ENCODE measurements around the gene ATAD1.
"Not testable (repeated sequence)": the region's sequence is repeated elsewhere in the genome, so short reads cannot be mapped to it uniquely, and the experiment has no call there.

ATAD1 gene

GRCh38 chr10:87801813-87802435 lies 16.1 kb downstream of the ATAD1 start:
- not testable (repeated sequence) for DNase-seq (ENCODE audit: low spot score)

- DNase-seq (ENCODE audit: low spot score) = no peak
Measured at GRCh38 chr10:87799860-87800259, 18.2 kb downstream of the ATAD1 start.

GRCh38 chr10:87798082-87798481 lies 19.9 kb downstream of the ATAD1 start:
- no peak for DNase-seq (ENCODE audit: low spot score)

- no peak for DNase-seq (ENCODE audit: low spot score)
Measured at GRCh38 chr10:87794285-87794684, 23.7 kb downstream of the ATAD1 start.

- no peak for DNase-seq (ENCODE audit: low spot score)
Measured at GRCh38 chr10:87790185-87790584, 27.8 kb downstream of the ATAD1 start.

GRCh38 chr10:87786421-87786820 lies 31.6 kb downstream of the ATAD1 start:
- DNase-seq (ENCODE audit: low spot score) = no peak

- peak; percentile 49 for DNase-seq (ENCODE audit: low spot score)
Measured at GRCh38 chr10:87782721-87783120, 35.3 kb downstream of the ATAD1 start.

GRCh38 chr10:87781545-87781944 lies 36.5 kb downstream of the ATAD1 start:
- no peak for DNase-seq (ENCODE audit: low spot score)

GRCh38 chr10:87776328-87776727 lies 41.7 kb downstream of the ATAD1 start:
- DNase-seq (ENCODE audit: low spot score) = no peak

GRCh38 chr10:87775766-87776165 lies 42.3 kb downstream of the ATAD1 start:
- no peak for DNase-seq (ENCODE audit: low spot score)

GRCh38 chr10:87771871-87772500 lies 46.0 kb downstream of the ATAD1 start:
- DNase-seq (ENCODE audit: low spot score) = peak; percentile 37

GRCh38 chr10:87767253-87767652 lies 50.8 kb downstream of the ATAD1 start:
- peak; percentile 35 for DNase-seq (ENCODE audit: low spot score)

GRCh38 chr10:87765666-87766376 lies 52.2 kb downstream of the ATAD1 start:
- DNase-seq (ENCODE audit: low spot score) = no peak

- DNase-seq (ENCODE audit: low spot score) = no peak
Measured at GRCh38 chr10:87764072-87764934, 53.7 kb downstream of the ATAD1 start.

GRCh38 chr10:87763086-87763861 lies 54.8 kb downstream of the ATAD1 start:
- no peak for DNase-seq (ENCODE audit: low spot score)

GRCh38 chr10:87761892-87762291 lies 56.1 kb downstream of the ATAD1 start:
- DNase-seq (ENCODE audit: low spot score) = peak; percentile 69

GRCh38 chr10:87761153-87761552 lies 56.9 kb downstream of the ATAD1 start:
- no peak for DNase-seq (ENCODE audit: low spot score)

GRCh38 chr10:87760195-87760905 lies 57.7 kb downstream of the ATAD1 start:
- DNase-seq (ENCODE audit: low spot score) = no peak

GRCh38 chr10:87759551-87759950 lies 58.5 kb downstream of the ATAD1 start:
- no peak for DNase-seq (ENCODE audit: low spot score)

GRCh38 chr10:87757685-87758084 lies 60.3 kb downstream of the ATAD1 start:
- DNase-seq (ENCODE audit: low spot score) = no peak
